OCI-LY7 (cell line): ENCODE data around the gene GABRR2. TPM values are rescaled to one million over a fixed set of nuclear protein-coding genes. Genes with fewer than 3 reads are reported as not detected.

Experiments
- BruUV-seq: library from RNA; stranded (reverse); fragments of 400-500 nt; replicated peaks from 2 replicates; lab custom pipeline; 2021; lab: Mats Ljungman, UMichigan
- CTCF ChIA-PET: fragments of 300-600 bp; sonication (Branson Sonifier 250); formaldehyde crosslinking; loops from one replicate; lab custom pipeline; 2022; ENCODE audit warnings: antibody characterized with exemption; ENCODE audit not compliant: unreplicated experiment; lab: Charles Lee
- POLR2A ChIA-PET: fragments of 300-600 bp; sonication (Branson Sonifier 250); formaldehyde crosslinking; loops from one replicate; lab custom pipeline; 2022; ENCODE audit warnings: antibody characterized with exemption; lab: Charles Lee
- DNase-seq: peaks from one replicate; pipeline ENCODE4 v3.0.0-alpha.2; 2015; ENCODE audit warnings: low spot score
- H2AFZ ChIP-seq: fragments of 200-600 bp; sonication (generic), shearing (Covaris generic); 2 replicates; pipeline ENCODE4 v1.6.1; 2014; ENCODE audit warnings: mild to moderate bottlenecking, antibody characterized with exemption, low read length, moderate library complexity
- H3K27ac ChIP-seq: fragments of 200-600 bp; sonication (generic); 2 replicates; pipeline ENCODE4 v1.5.1; 2014; ENCODE audit warnings: mixed run types, low read depth, mild to moderate bottlenecking, moderate library complexity, low read length, inconsistent platforms; ENCODE audit not compliant: poor library complexity, severe bottlenecking
- H3K36me3 ChIP-seq: fragments of 200-600 bp; sonication (generic); 2 replicates; pipeline ENCODE4 v1.6.1; 2014; ENCODE audit warnings: mild to moderate bottlenecking, antibody characterized with exemption, low read length, moderate library complexity, mixed read lengths; ENCODE audit not compliant: insufficient read depth
- H3K4me1 ChIP-seq: fragments of 200-600 bp; sonication (generic); 2 replicates; pipeline ENCODE4 v1.5.1; 2014; ENCODE audit warnings: mild to moderate bottlenecking, low read length; ENCODE audit not compliant: insufficient read depth, poor library complexity, severe bottlenecking
- H3K4me2 ChIP-seq: fragments of 200-600 bp; sonication (generic); 2 replicates; pipeline ENCODE4 v1.6.1; 2014; ENCODE audit warnings: mild to moderate bottlenecking, low read length
- H3K4me3 ChIP-seq: fragments of 200-600 bp; sonication (generic); 2 replicates; pipeline ENCODE4 v1.5.1; 2014; ENCODE audit warnings: mild to moderate bottlenecking, low read depth, low read length; ENCODE audit not compliant: poor library complexity, severe bottlenecking
- H3K79me2 ChIP-seq: fragments of 200-600 bp; sonication (generic); 2 replicates; pipeline ENCODE4 v1.6.1; 2016; ENCODE audit warnings: low read depth, mild to moderate bottlenecking, low read length, moderate library complexity, mixed read lengths; ENCODE audit not compliant: insufficient read depth
- H3K9me2 ChIP-seq: fragments of 200-600 bp; sonication (generic); 2 replicates; pipeline ENCODE4 v1.6.1; 2016; ENCODE audit warnings: mild to moderate bottlenecking, low read length, mixed read lengths; ENCODE audit not compliant: insufficient read depth
- H3K9me3 ChIP-seq: fragments of 200-600 bp; sonication (generic); 2 replicates; pipeline ENCODE4 v1.6.1; 2014; ENCODE audit warnings: mild to moderate bottlenecking, mixed run types, low read length, mixed read lengths
- H4K20me1 ChIP-seq: fragments of 200-600 bp; sonication (generic); 2 replicates; pipeline ENCODE4 v1.6.1; 2014; ENCODE audit warnings: mild to moderate bottlenecking, antibody characterized with exemption, low read length, moderate library complexity, mixed read lengths; ENCODE audit not compliant: insufficient read depth
- EZH2phosphoT487 ChIP-seq: fragments of 200-600 bp; sonication (generic); IDR thresholded peaks from 2 replicates; pipeline ENCODE4 v1.6.1; 2018; ENCODE audit warnings: low read depth, borderline replicate concordance, mild to moderate bottlenecking, mixed run types, antibody characterized with exemption, low read length, moderate library complexity, mixed read lengths
- intact Hi-C: fragments of 100-400 bp; cut with micrococcal nuclease; formaldehyde crosslinking; loops from one replicate; pipeline ENCODE4 v1.10.0; 2022; ENCODE audit not compliant: unreplicated experiment
- total RNA-seq, 2 experiments: library from RNA; depleted of rRNA in 1 of 2; stranded (reverse); fragments of >200 nt in 1 of 2; shearing (Covaris generic) in 1 of 2; gene quantifications; 2 replicates each; pipeline ENCODE4 v1.2.3, GENCODE V29; 2014 to 2022
- TF ChIP-seq, protein P1 (sequence below): fragments of 200-600 bp; sonication (generic); conservative IDR thresholded peaks from 2 replicates; pipeline ENCODE4 v1.5.1; 2014; ENCODE audit warnings: mild to moderate bottlenecking, antibody characterized with exemption, low read length, moderate library complexity, mixed read lengths

The GABRR2 gene
- total RNA-seq, 2 experiments from 2014 or later, result 5.2 to 7.0 TPM

DNA sequence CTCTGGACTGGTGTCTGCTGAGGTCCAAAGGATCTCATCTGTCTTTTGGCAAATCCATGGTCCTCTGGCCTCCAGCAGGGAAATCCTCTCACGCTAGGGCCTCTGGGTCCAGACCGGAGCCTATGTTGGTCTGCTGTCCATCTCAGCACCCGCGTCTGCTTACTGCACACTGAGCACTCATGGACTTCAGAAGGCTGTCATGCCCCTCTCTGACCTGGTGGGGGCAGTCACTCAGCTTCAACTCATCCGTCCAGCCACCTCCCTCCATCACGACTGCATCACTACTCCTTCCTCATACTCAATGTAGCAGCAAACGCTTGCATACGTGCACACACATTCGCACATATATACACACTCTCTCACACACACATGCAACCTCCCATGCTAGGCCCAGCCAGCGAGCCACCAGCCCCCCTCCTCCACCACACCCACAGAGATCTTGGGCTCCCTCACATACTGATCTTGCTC, 33.3 kb downstream of the GABRR2 start:
- CTCF ChIA-PET, result no interaction called here
- no peaks in the 10 kb centered on the region for H3K36me3 ChIP-seq
- no peaks in the 10 kb centered on the region for H3K79me2 ChIP-seq
- H3K9me2 ChIP-seq, result no peaks in the 10 kb centered on the region
- no peaks in the 10 kb centered on the region for H3K9me3 ChIP-seq
- intact Hi-C loops, result loop anchor here (5.0 kb wide), 1 partner anchor 85 kb away; no protein-coding TSS in a partner anchor
- H3K4me3 ChIP-seq, result no peak overlapping the region
- POLR2A ChIA-PET, result no interaction called here
- H3K4me2 ChIP-seq, result no peak overlapping the region; the same call in 1 of the 2 replicates
- no peaks in the 10 kb centered on the region for H3K4me1 ChIP-seq
- H2AFZ ChIP-seq, result no peak overlapping the region
- DNase-seq, result peak; percentile 58
- H3K27ac ChIP-seq, result no peak overlapping the region
- no TSS peak for BruUV-seq
- H4K20me1 ChIP-seq, result no peaks in the 10 kb centered on the region
- TF ChIP-seq, protein P1, sequence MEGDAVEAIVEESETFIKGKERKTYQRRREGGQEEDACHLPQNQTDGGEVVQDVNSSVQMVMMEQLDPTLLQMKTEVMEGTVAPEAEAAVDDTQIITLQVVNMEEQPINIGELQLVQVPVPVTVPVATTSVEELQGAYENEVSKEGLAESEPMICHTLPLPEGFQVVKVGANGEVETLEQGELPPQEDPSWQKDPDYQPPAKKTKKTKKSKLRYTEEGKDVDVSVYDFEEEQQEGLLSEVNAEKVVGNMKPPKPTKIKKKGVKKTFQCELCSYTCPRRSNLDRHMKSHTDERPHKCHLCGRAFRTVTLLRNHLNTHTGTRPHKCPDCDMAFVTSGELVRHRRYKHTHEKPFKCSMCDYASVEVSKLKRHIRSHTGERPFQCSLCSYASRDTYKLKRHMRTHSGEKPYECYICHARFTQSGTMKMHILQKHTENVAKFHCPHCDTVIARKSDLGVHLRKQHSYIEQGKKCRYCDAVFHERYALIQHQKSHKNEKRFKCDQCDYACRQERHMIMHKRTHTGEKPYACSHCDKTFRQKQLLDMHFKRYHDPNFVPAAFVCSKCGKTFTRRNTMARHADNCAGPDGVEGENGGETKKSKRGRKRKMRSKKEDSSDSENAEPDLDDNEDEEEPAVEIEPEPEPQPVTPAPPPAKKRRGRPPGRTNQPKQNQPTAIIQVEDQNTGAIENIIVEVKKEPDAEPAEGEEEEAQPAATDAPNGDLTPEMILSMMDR, result peak; percentile 77
- no peak for TF ChIP-seq EZH2phosphoT487

DNA sequence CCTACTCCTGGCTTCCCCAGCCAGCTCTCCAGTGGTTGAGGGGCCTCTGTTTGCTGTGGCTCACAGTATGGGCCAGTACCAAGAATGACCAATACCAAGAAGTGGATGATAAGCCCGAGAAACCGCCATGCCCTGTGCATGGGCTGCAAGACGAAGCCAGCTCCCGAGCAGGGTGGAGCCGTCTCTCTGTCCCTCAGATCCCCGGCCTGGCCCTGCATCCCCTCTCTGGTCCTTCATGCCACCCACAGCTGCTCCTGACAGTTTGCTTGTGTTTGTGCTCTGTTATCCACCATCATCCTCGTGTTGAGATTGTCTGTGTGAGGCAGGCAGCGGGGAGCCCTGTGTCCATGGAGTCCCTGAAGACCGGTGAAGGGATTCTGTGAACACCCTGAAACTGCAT, 36.1 kb downstream of the GABRR2 start:
- no peaks in the 10 kb centered on the region for H3K9me3 ChIP-seq
- H4K20me1 ChIP-seq, result no peaks in the 10 kb centered on the region
- no peak overlapping the region for H3K27ac ChIP-seq
- no peaks in the 10 kb centered on the region for H3K36me3 ChIP-seq
- ChIA-PET CTCF (no interaction called here), POLR2A (interaction anchor here (0.6 kb wide), 3 partner anchors 134 to 913 kb away, joined by 3 read pairs; no protein-coding TSS in a partner anchor)
- H2AFZ ChIP-seq, result no peak overlapping the region
- no peak overlapping the region for H3K4me2 ChIP-seq
- intact Hi-C loops, result no loop called here
- DNase-seq, result no peak
- no peak overlapping the region for H3K4me3 ChIP-seq
- no peaks in the 10 kb centered on the region for H3K9me2 ChIP-seq
- TF ChIP-seq EZH2phosphoT487, result no peak
- TF ChIP-seq, protein P1, result no peak
- H3K79me2 ChIP-seq, result 0 out of 2 replicates have a peak, but pooled peaks cover 3% of the 10 kb centered on the region
- H3K4me1 ChIP-seq, result no peaks in the 10 kb centered on the region
- BruUV-seq, result no TSS peak

DNA sequence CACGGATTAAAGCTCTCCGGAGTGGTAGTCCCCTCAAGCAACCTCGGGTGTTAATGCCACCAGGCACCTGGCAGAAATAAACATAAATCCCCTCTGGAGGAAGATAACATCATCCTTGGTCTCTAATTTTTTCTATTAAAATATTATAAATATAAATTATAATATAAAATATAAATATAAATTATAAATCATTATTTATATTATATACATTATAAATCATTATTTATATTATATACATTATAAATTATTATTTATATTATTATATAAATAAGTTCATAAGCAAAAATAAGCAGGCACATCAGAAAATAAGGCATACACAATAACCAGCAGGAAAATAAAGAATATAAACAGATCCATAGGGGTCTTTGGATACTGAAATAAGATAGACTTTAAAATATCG, 39.2 kb downstream of the GABRR2 start:
- POLR2A ChIA-PET, result interaction anchor here (0.6 kb wide), 1 partner anchor 1290 kb away, joined by 6 read pairs; no protein-coding TSS in a partner anchor
- CTCF ChIA-PET, result no interaction called here
- intact Hi-C loops, result no loop called here

More for the DNA sequence above, 39.2 kb downstream of the GABRR2 start:
- H3K36me3 ChIP-seq, result no peaks in the 10 kb centered on the region
- no peaks in the 10 kb centered on the region for H3K9me2 ChIP-seq
- TF ChIP-seq, protein P1, result no peak
- no peak for TF ChIP-seq EZH2phosphoT487
- H3K9me3 ChIP-seq, result no peaks in the 10 kb centered on the region
- no peak overlapping the region for H3K27ac ChIP-seq
- peaks cover 12% of the 10 kb centered on the region for H3K4me1 ChIP-seq
- no peaks in the 10 kb centered on the region for H4K20me1 ChIP-seq
- H2AFZ ChIP-seq, result no peak overlapping the region
- H3K4me3 ChIP-seq, result no peak overlapping the region
- no peak for DNase-seq
- BruUV-seq, result no TSS peak
- no peak overlapping the region for H3K4me2 ChIP-seq
- H3K79me2 ChIP-seq, result 0 out of 2 replicates have a peak, but pooled peaks cover 3% of the 10 kb centered on the region
